ENCODE results near the gene LMCD1.

Gene LMCD1

GRCh38 chr3:8622873-8623691 is 121.5 kb downstream of the LMCD1 start:
- peak; percentile 55 for DNase-seq
- in situ Hi-C loops (cut with HindIII; ENCODE audit: low pct_ligation_motif_present, low pct_unique_long_range_greater_than_20kb, low sequenced_read_pairs) = no loop called here

GRCh38 chr3:8623741-8624140 is 122.1 kb downstream of the LMCD1 start:
- in situ Hi-C loops (cut with HindIII; ENCODE audit: low pct_ligation_motif_present, low pct_unique_long_range_greater_than_20kb, low sequenced_read_pairs) = no loop called here
- DNase-seq = no peak
